ENCODE measurements around the gene USP44. TPM values are rescaled to one million over a fixed set of nuclear protein-coding genes. Genes with fewer than 3 reads are reported as not detected.

USP44 gene
- polyA plus RNA-seq, 1 donor from 2014 or later: 3.7 TPM

DNA sequence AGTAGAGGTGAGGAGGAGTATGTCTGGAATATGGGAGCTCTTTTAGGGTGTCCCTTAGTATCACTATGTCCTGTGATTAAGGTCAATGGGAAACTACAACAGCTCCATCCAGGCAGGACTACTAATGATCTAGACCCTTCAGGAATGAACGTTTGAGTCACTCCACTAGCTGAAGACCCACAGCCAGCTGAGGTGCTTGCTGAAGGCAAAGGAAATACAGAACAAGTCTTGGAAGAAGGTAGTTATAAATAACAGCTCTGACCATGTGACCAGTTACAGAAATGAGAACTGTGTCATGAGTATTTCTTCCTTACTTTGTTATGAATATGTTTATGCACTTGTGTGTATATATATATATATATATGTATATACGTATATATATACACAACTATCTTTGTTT, 40.5 kb upstream of the USP44 start (continued):
- no peak for TF ChIP-seq EZH2 (IDR thresholded peaks at IDR 0.05; ENCODE audit: borderline replicate concordance, insufficient read depth, low read length, poor library complexity, severe bottlenecking)

DNA sequence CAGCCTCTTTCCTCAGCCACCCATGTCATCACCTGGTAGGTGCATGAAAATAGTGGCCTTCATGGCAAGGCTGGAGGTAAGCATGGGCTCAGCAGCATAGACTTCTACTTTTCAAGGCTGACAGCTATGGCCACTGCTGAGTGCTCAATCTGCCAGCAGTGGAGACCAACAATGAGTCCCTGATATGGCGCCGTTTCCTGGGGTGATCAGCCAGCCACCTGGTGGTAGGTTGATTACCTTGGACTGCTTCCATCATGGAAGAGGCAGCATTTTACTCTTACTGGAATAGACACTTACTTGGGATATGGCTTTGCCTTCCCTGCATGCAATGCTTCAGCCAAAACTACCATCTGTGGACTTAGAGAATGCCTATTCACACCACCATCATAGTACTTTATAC, 39.5 kb upstream of the USP44 start:
- Histone ChIP-seq H3K9me3 (ENCODE audit: low read length) (no peaks in the 10 kb centered on the region), H3K9ac (ENCODE audit: low read length) (no peak overlapping the region), H3K9me2 (ENCODE audit: insufficient read depth, low read length) (no peaks in the 10 kb centered on the region), H2AFZ (ENCODE audit: low read depth, low read length) (no peak overlapping the region), H3K79me2 (replicated peaks; ENCODE audit: insufficient read depth, low read length) (no peaks in the 10 kb centered on the region), H3F3A (ENCODE audit: insufficient read depth, low read length, poor library complexity, severe bottlenecking) (no peaks in the 10 kb centered on the region), H3K36me3 (ENCODE audit: insufficient read depth, low read length) (no peaks in the 10 kb centered on the region), H3K4me2 (ENCODE audit: low read length) (no peak overlapping the region), H4K20me1 (ENCODE audit: insufficient read depth) (no peaks in the 10 kb centered on the region), H3K4me3 (ENCODE audit: low read length) (no peak overlapping the region), H3K27ac (ENCODE audit: low read length) (no peak overlapping the region), H3K27me3 (ENCODE audit: insufficient read depth, low read depth, low read length) (no peaks in the 10 kb centered on the region)
- TF ChIP-seq, protein P1, sequence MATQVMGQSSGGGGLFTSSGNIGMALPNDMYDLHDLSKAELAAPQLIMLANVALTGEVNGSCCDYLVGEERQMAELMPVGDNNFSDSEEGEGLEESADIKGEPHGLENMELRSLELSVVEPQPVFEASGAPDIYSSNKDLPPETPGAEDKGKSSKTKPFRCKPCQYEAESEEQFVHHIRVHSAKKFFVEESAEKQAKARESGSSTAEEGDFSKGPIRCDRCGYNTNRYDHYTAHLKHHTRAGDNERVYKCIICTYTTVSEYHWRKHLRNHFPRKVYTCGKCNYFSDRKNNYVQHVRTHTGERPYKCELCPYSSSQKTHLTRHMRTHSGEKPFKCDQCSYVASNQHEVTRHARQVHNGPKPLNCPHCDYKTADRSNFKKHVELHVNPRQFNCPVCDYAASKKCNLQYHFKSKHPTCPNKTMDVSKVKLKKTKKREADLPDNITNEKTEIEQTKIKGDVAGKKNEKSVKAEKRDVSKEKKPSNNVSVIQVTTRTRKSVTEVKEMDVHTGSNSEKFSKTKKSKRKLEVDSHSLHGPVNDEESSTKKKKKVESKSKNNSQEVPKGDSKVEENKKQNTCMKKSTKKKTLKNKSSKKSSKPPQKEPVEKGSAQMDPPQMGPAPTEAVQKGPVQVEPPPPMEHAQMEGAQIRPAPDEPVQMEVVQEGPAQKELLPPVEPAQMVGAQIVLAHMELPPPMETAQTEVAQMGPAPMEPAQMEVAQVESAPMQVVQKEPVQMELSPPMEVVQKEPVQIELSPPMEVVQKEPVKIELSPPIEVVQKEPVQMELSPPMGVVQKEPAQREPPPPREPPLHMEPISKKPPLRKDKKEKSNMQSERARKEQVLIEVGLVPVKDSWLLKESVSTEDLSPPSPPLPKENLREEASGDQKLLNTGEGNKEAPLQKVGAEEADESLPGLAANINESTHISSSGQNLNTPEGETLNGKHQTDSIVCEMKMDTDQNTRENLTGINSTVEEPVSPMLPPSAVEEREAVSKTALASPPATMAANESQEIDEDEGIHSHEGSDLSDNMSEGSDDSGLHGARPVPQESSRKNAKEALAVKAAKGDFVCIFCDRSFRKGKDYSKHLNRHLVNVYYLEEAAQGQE (IDR thresholded peaks at IDR 0.05; ENCODE audit: borderline replicate concordance): no peak
- TF ChIP-seq TAF1 (IDR thresholded peaks at IDR 0.05; ENCODE audit: low read depth) (no peak), EP300 (conservative IDR thresholded peaks at IDR 0.05; ENCODE audit: poor library complexity, severe bottlenecking) (no peak), SMC3 (conservative IDR thresholded peaks at IDR 0.05; ENCODE audit: poor library complexity) (no peak), RAD21 (conservative IDR thresholded peaks at IDR 0.05) (no peak), MXI1 (conservative IDR thresholded peaks at IDR 0.05; ENCODE audit: poor library complexity, severe bottlenecking) (no peak), POLR2AphosphoS5 (IDR thresholded peaks at IDR 0.05) (no peak), EZH2 (IDR thresholded peaks at IDR 0.05; ENCODE audit: borderline replicate concordance, insufficient read depth, low read length, poor library complexity, severe bottlenecking) (no peak)
- TF ChIP-seq, protein P2, sequence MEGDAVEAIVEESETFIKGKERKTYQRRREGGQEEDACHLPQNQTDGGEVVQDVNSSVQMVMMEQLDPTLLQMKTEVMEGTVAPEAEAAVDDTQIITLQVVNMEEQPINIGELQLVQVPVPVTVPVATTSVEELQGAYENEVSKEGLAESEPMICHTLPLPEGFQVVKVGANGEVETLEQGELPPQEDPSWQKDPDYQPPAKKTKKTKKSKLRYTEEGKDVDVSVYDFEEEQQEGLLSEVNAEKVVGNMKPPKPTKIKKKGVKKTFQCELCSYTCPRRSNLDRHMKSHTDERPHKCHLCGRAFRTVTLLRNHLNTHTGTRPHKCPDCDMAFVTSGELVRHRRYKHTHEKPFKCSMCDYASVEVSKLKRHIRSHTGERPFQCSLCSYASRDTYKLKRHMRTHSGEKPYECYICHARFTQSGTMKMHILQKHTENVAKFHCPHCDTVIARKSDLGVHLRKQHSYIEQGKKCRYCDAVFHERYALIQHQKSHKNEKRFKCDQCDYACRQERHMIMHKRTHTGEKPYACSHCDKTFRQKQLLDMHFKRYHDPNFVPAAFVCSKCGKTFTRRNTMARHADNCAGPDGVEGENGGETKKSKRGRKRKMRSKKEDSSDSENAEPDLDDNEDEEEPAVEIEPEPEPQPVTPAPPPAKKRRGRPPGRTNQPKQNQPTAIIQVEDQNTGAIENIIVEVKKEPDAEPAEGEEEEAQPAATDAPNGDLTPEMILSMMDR (IDR thresholded peaks at IDR 0.05; ENCODE audit: poor library complexity, severe bottlenecking): no peak

DNA sequence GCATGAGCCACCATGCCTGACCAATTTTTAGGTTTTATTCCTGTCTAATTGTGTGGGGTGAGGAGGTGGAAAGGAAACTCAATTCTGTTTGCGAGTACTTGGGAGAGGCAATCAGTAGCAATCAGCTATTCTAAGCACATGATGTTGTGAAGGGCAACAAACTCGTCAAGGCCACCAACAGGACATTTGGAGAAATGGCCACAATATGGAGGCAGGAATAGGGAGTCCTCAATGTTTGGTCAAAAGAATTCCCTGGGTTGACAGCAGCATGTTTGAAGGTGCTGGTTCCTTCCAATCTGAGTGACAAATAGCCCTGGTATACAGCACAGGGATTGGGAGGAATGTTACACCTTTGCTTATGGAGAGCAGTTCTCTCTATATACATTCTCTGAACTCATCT, 32.7 kb upstream of the USP44 start:
- Histone ChIP-seq H3K9ac (ENCODE audit: low read length) (no peak overlapping the region), H3K4me2 (ENCODE audit: low read length) (no peak overlapping the region), H3K79me2 (replicated peaks; ENCODE audit: insufficient read depth, low read length) (no peaks in the 10 kb centered on the region), H3K27ac (ENCODE audit: low read length) (no peak overlapping the region), H3K27me3 (ENCODE audit: insufficient read depth, low read depth, low read length) (no peaks in the 10 kb centered on the region), H3K4me3 (ENCODE audit: low read length) (no peak overlapping the region), H4K20me1 (ENCODE audit: insufficient read depth) (no peaks in the 10 kb centered on the region), H3K9me3 (ENCODE audit: low read length) (no peaks in the 10 kb centered on the region), H3K36me3 (ENCODE audit: insufficient read depth, low read length) (no peaks in the 10 kb centered on the region), H2AFZ (ENCODE audit: low read depth, low read length) (no peak overlapping the region), H3K9me2 (ENCODE audit: insufficient read depth, low read length) (no peaks in the 10 kb centered on the region), H3F3A (ENCODE audit: insufficient read depth, low read length, poor library complexity, severe bottlenecking) (no peaks in the 10 kb centered on the region)
- TF ChIP-seq EP300 (conservative IDR thresholded peaks at IDR 0.05; ENCODE audit: poor library complexity, severe bottlenecking) (no peak), RAD21 (conservative IDR thresholded peaks at IDR 0.05) (no peak), TAF1 (IDR thresholded peaks at IDR 0.05; ENCODE audit: low read depth) (no peak), SMC3 (conservative IDR thresholded peaks at IDR 0.05; ENCODE audit: poor library complexity) (no peak)
- TF ChIP-seq, protein P2 (IDR thresholded peaks at IDR 0.05; ENCODE audit: poor library complexity, severe bottlenecking): no peak
- TF ChIP-seq, protein P1 (IDR thresholded peaks at IDR 0.05; ENCODE audit: borderline replicate concordance): no peak

All from neural cell (in vitro differentiated cells).